Spleen (tissue), 7 donors: ENCODE data around the gene ERCC2.

Experiments
- CTCF ChIP-seq, 11 experiments: fragments of 200-600 bp in 7 of 11; fragments of 450-650 bp in 4 of 11; sonication (generic) in 4 of 11; IDR thresholded peaks in 8 of 11; conservative IDR thresholded peaks in 3 of 11; 1 replicate in 7 of 11; 2 replicates in 4 of 11; pipeline versions ENCODE4 v1.4.0 to v1.8.0; 2016 to 2021; ENCODE audit warnings: antibody characterized with exemption in 11 of 11, inconsistent platforms in 4 of 11, mild to moderate bottlenecking in 1 of 11
- POLR2A ChIP-seq, 3 donors: fragments of 450-650 bp; IDR thresholded peaks; one replicate each; pipeline ENCODE4 v1.5.1; 2017; ENCODE audit warnings: antibody characterized with exemption in 3 of 3, mild to moderate bottlenecking in 1 of 3
- POLR2AphosphoS5 ChIP-seq, 3 donors: sonication (generic); formaldehyde crosslinking; IDR thresholded peaks; one replicate each; pipeline ENCODE4 v1.5.1; 2017; ENCODE audit warnings: antibody characterized with exemption in 3 of 3
- donor health status: DM: no; HTN: no; CAD: no; lungs with moderate emphysema.
- donor health status: DM: no; HTN: no; CAD: no.
- donor health status: DM: no; HTN: no; CAD: no.

GRCh38 chr19:45342911-45343310, 27.5 kb downstream of the ERCC2 start:
- TF ChIP-seq POLR2A (IDR thresholded peaks at IDR 0.05) (no peak), CTCF (IDR thresholded peaks at IDR 0.05 in 8 of 11, conservative IDR thresholded peaks at IDR 0.05 in 3 of 11) (no peak), POLR2AphosphoS5 (IDR thresholded peaks at IDR 0.05) (no peak)
